Body of pancreas (tissue), 4 donors: ENCODE data around the gene PLEK2. TPM values are rescaled to one million over a fixed set of nuclear protein-coding genes. Genes with fewer than 3 reads are reported as not detected.

Experiments
- ATAC-seq: fragments of 150-250 bp; one replicate; pipeline ENCODE4 v1.9.1; 2016
- DNase-seq, 4 donors: peaks; one replicate each; pipeline ENCODE4 v3.0.0-alpha.2; 2019
- H3K27ac ChIP-seq, 4 donors: fragments of 200-600 bp; sonication (generic); 1 replicate in 3 of 4; 2 replicates in 1 of 4; pipeline versions ENCODE4 v1.5.1 to v1.6.1; 2016 to 2019; ENCODE audit warnings: mild to moderate bottlenecking in 1 of 4, mixed read lengths in 1 of 4, moderate library complexity in 1 of 4
- H3K27me3 ChIP-seq, 2 donors: fragments of 200-600 bp; sonication (generic); one replicate each; pipeline ENCODE4 v1.6.0; 2016; ENCODE audit warnings: mild to moderate bottlenecking in 1 of 2
- H3K36me3 ChIP-seq, 2 donors: fragments of 200-600 bp; sonication (generic); replicated peaks in 1 of 2; 2 replicates each; pipeline ENCODE4 v1.5.1; 2016; ENCODE audit warnings: low read depth in 2 of 2; ENCODE audit not compliant: insufficient read depth in 1 of 2
- H3K4me1 ChIP-seq: fragments of 200-600 bp; sonication (generic); one replicate; pipeline ENCODE4 v1.6.0; 2016
- H3K4me3 ChIP-seq, 2 donors: fragments of 200-600 bp; sonication (generic); 1 replicate in 1 of 2; 2 replicates in 1 of 2; pipeline ENCODE4 v1.5.1; 2016 to 2019
- H3K9me3 ChIP-seq, 3 donors: fragments of 200-600 bp; sonication (generic); 1 replicate in 2 of 3; 2 replicates in 1 of 3; pipeline ENCODE4 v1.5.1; 2016
- POLR2A ChIP-seq, 3 donors: fragments of 450-650 bp; IDR thresholded peaks; one replicate each; pipeline ENCODE4 v1.6.1; 2016; ENCODE audit warnings: antibody characterized with exemption in 3 of 3, mild to moderate bottlenecking in 2 of 3
- WGBS, 2 donors: methylation state at CpG; one replicate each; pipeline ENCODE4 v1.1.5; 2017; 5-methylcytosine and 5-hydroxymethylcytosine counted together
- intact Hi-C: fragments of 100-400 bp; cut with DNase I; formaldehyde crosslinking; loops from one replicate; pipeline ENCODE4 v1.15.1; 2023
- total RNA-seq, 2 donors: library from RNA; depleted of rRNA; stranded (reverse); fragments of >200 nt; gene quantifications; one replicate each; pipeline ENCODE4 v1.1.0, GENCODE V29; 2016
- TF ChIP-seq, protein P1 (sequence below), 7 experiments: fragments of 450-650 bp in 4 of 7; fragments of 200-600 bp in 3 of 7; sonication (generic) in 3 of 7; IDR thresholded peaks; one replicate each; pipeline ENCODE4 v1.5.1; 2016 to 2019; ENCODE audit warnings: antibody characterized with exemption in 7 of 7

Gene PLEK2
- total RNA-seq, 2 donors from 2014 or later = 7.5 to 9.2 TPM

DNA sequence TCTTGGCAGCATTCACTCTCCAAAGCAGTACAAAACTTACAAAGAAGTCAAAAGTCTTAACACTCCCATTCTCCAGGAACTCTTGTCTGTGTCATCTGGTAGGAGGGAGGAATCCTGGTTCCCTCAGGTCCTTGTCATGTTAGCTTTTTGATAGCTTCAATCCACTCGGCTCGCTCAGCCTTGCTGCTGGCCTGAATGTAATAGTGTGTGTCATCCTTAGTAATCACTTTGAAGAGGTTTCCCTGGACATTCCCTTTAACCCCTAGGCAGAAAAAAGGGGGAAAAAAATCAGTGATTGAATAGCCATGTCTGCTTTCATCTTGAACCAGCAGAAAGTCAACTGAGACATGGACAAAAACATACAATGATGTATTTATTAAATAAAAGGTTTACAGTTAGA is 24.8 kb downstream of the PLEK2 start:
- ATAC-seq (no peak), DNase-seq (no peak)
- no peaks in the 10 kb centered on the region for H3K9me3 ChIP-seq
- no peak for TF ChIP-seq POLR2A (IDR thresholded peaks at IDR 0.05)
- TF ChIP-seq, protein P1, sequence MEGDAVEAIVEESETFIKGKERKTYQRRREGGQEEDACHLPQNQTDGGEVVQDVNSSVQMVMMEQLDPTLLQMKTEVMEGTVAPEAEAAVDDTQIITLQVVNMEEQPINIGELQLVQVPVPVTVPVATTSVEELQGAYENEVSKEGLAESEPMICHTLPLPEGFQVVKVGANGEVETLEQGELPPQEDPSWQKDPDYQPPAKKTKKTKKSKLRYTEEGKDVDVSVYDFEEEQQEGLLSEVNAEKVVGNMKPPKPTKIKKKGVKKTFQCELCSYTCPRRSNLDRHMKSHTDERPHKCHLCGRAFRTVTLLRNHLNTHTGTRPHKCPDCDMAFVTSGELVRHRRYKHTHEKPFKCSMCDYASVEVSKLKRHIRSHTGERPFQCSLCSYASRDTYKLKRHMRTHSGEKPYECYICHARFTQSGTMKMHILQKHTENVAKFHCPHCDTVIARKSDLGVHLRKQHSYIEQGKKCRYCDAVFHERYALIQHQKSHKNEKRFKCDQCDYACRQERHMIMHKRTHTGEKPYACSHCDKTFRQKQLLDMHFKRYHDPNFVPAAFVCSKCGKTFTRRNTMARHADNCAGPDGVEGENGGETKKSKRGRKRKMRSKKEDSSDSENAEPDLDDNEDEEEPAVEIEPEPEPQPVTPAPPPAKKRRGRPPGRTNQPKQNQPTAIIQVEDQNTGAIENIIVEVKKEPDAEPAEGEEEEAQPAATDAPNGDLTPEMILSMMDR (IDR thresholded peaks at IDR 0.05) = no peak
- H3K27me3 ChIP-seq = no peaks in the 10 kb centered on the region
- 76 to 77% methylated on average over 2 of the region's 2 CpGs for WGBS, 2 donors
- H3K27ac ChIP-seq = no peak overlapping the region
- H3K4me1 ChIP-seq = peaks cover 14% of the 10 kb centered on the region
- intact Hi-C loops = no loop called here
- no peak overlapping the region for H3K4me3 ChIP-seq
- peaks cover 5 to 19% of the 10 kb centered on the region in 2 donors for H3K36me3 ChIP-seq

DNA sequence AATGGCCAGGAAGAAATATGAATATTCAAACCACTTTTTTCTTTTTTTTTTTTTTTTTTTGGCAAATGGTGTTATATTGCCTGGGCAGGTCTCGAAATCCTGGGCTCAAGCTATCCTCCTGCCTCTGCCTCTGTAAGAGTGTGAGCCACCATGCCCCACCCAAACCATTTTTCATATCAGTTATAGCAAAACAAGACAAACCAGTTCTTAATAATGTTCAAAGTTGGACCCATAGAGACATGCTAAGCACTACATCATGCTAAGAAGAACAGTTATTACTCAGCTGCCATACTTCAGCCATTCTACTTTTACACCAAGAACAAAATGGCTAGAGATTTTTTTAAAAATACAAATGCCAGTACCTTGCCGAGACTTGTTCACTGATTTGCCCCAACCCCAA is 26.3 kb downstream of the PLEK2 start:
- ATAC-seq = peak; percentile 45
- no peak for DNase-seq
- Histone ChIP-seq H3K4me1 (peaks cover 14% of the 10 kb centered on the region), H3K27ac (no peak overlapping the region), H3K9me3 (no peaks in the 10 kb centered on the region), H3K36me3 (peaks cover 5 to 34% of the 10 kb centered on the region in 2 donors), H3K4me3 (no peak overlapping the region), H3K27me3 (no peaks in the 10 kb centered on the region)
- TF ChIP-seq, protein P1 (IDR thresholded peaks at IDR 0.05) = no peak
- TF ChIP-seq POLR2A (IDR thresholded peaks at IDR 0.05) = no peak
- intact Hi-C loops = no loop called here
- WGBS, 2 donors = 75 to 79% methylated on average over 2 of the region's 2 CpGs

DNA sequence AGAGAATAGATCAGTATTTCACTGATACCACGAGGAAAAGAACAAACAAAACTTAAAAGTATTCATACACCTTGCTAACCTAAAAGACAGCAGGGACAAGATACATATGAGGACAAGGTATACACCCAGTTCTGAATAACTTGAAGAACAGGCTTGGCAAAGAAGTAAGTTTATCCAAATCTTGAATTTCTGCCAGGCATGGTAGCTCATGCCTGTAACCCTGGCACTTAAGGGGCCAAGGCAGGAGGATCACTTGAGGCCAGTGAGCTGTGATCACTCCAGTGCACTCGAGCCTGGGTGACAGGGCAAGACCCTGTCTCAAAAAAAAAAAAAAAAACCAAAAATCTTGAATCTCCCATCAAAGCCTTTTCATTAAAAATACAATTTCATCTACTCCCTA is 26.8 kb downstream of the PLEK2 start:
- H3K4me1 ChIP-seq = peaks cover 14% of the 10 kb centered on the region
- no peak overlapping the region for H3K27ac ChIP-seq
- H3K4me3 ChIP-seq = no peak overlapping the region
- no peaks in the 10 kb centered on the region for H3K27me3 ChIP-seq
- DNase-seq = no peak
- no peaks in the 10 kb centered on the region for H3K9me3 ChIP-seq
- WGBS, 2 donors = 54% methylated on average over 2 of the region's 2 CpGs
- peaks cover 5 to 34% of the 10 kb centered on the region in 2 donors for H3K36me3 ChIP-seq
- ATAC-seq = no peak
- intact Hi-C loops = no loop called here
- TF ChIP-seq, protein P1 (IDR thresholded peaks at IDR 0.05) = no peak
- TF ChIP-seq POLR2A (IDR thresholded peaks at IDR 0.05) = no peak

DNA sequence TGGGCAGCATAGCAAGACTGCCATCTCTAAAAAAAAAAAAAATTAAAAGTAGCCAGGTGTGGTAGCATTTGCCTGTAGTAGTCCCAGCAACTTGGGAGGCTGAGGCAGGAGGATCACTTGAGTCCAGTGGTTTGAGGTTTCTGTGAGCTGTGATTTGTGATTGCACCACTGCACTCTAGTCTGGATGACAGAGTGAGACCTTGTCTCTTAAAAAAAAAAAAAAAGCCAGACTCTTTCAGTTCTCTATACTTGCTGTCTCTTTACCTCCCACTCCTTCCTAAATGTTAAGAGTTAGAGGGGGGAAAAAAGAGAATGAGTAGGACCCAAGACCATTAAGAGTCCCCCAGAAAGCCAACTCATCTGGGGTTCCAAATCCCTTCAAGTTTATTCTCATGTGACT is 34.0 kb downstream of the PLEK2 start:
- no peak for DNase-seq
- Histone ChIP-seq H3K9me3 (no peaks in the 10 kb centered on the region), H3K36me3 (peaks cover 3 to 48% of the 10 kb centered on the region in 2 donors), H3K4me3 (no peak overlapping the region), H3K4me1 (no peaks in the 10 kb centered on the region), H3K27me3 (no peaks in the 10 kb centered on the region), H3K27ac (no peak overlapping the region)
- no peak for ATAC-seq
- intact Hi-C loops = no loop called here
- TF ChIP-seq, protein P1 (IDR thresholded peaks at IDR 0.05) = no peak
- TF ChIP-seq POLR2A (IDR thresholded peaks at IDR 0.05) = no peak

DNA sequence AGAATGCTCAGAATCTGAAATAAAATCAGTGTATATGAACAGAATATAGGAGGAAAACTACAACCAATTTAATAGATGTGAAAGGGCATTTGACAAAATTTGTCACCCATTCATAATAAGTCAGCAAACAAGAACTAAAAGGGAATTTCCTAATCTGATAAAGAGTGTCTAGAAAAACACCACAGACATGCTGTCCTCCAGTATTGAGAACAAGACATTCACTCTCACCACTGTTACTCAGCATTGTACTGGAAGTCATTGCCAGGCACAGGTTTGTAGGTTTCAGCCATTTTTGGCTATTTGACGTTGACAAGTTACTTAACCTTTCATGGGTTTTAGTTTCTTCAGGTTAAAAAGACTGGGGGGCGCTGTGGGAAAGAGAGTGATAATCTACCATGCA is 38.6 kb downstream of the PLEK2 start:
- WGBS, 2 donors = 70 to 77% methylated on average over 2 of the region's 2 CpGs
- Histone ChIP-seq H3K27me3 (no peaks in the 10 kb centered on the region), H3K27ac (no peak overlapping the region), H3K4me1 (peaks cover 5% of the 10 kb centered on the region), H3K4me3 (no peak overlapping the region), H3K9me3 (no peaks in the 10 kb centered on the region), H3K36me3 (peaks cover 3 to 22% of the 10 kb centered on the region in 2 donors)
- intact Hi-C loops = no loop called here
- TF ChIP-seq, protein P1 (IDR thresholded peaks at IDR 0.05) = no peak
- no peak for TF ChIP-seq POLR2A (IDR thresholded peaks at IDR 0.05)
- ATAC-seq = no peak
- no peak for DNase-seq
